Measurements from ENCODE around the gene KIFC3.

GRCh38 chr16:57788951-57789350 lies 13.3 kb downstream of the KIFC3 start:
- TF ChIP-seq CTCF (IDR thresholded peaks at IDR 0.05; ENCODE audit: low read depth, low read length), result no peak
- TF ChIP-seq EZH2phosphoT487 (IDR thresholded peaks at IDR 0.05; ENCODE audit: low read depth), result no peak

Measured in OCI-LY3 (cell line).